Transverse colon (tissue), 4 donors: ENCODE data around the gene MTRF1. TPM values are rescaled to one million over a fixed set of nuclear protein-coding genes. Genes with fewer than 3 reads are reported as not detected.

Experiments used
- DNase-seq: peaks from one replicate; pipeline ENCODE4 v3.0.0-alpha.2; 2019
- H3K27ac ChIP-seq, 4 donors: fragments of 200-600 bp; sonication (generic); 2 replicates each; pipeline ENCODE4 v1.5.1; 2016 to 2018; ENCODE audit warnings: inconsistent platforms in 4 of 4
- H3K27me3 ChIP-seq: fragments of 200-600 bp; sonication (generic); 2 replicates; pipeline ENCODE4 v1.5.1; 2017; ENCODE audit warnings: inconsistent platforms
- H3K36me3 ChIP-seq, 4 donors: fragments of 200-600 bp; sonication (generic); 2 replicates each; pipeline ENCODE4 v1.5.1; 2017 to 2019; ENCODE audit warnings: inconsistent platforms in 4 of 4
- H3K4me1 ChIP-seq, 4 donors: fragments of 200-600 bp; sonication (generic); 2 replicates each; pipeline ENCODE4 v1.5.1; 2017 to 2020; ENCODE audit warnings: inconsistent platforms in 4 of 4
- H3K4me3 ChIP-seq, 4 donors: fragments of 200-600 bp; sonication (generic); 1 replicate in 1 of 4; 2 replicates in 3 of 4; pipeline versions ENCODE4 v1.5.1 to v1.6.1; 2017 to 2019; ENCODE audit warnings: inconsistent platforms in 4 of 4
- H3K9me3 ChIP-seq, 2 donors: fragments of 200-600 bp; sonication (generic); 2 replicates each; pipeline ENCODE4 v1.5.1; 2017 to 2019; ENCODE audit warnings: inconsistent platforms in 2 of 2
- EP300 ChIP-seq: sonication (generic); formaldehyde crosslinking; IDR thresholded peaks from one replicate; pipeline ENCODE4 v1.6.1; 2017; ENCODE audit warnings: antibody characterized with exemption, low read depth
- POLR2A ChIP-seq: fragments of 450-650 bp; IDR thresholded peaks from one replicate; pipeline ENCODE4 v1.6.1; 2016; ENCODE audit warnings: antibody characterized with exemption, mild to moderate bottlenecking, moderate library complexity
- POLR2AphosphoS5 ChIP-seq, 3 donors: sonication (generic); formaldehyde crosslinking; IDR thresholded peaks; one replicate each; pipeline ENCODE4 v1.6.1; 2016; ENCODE audit warnings: antibody characterized with exemption in 3 of 3
- WGBS, 2 donors: methylation state at CpG; one replicate each; pipeline ENCODE4 v1.1.5; 2018; ENCODE audit warnings: low coverage in 1 of 2; 5-methylcytosine and 5-hydroxymethylcytosine counted together
- in situ Hi-C, 4 donors: fragments of 200-750 bp; cut with MboI; loops; one replicate each; pipeline versions ENCODE4 v1.15.0 to v1.15.1; 2017; ENCODE audit warnings: low sequenced_read_pairs in 3 of 4, low pct_ligation_motif_present in 1 of 4, low pct_unique_long_range_greater_than_20kb in 1 of 4
- intact Hi-C: fragments of 100-400 bp; cut with DNase I; formaldehyde crosslinking; loops from one replicate; pipeline ENCODE4 v1.15.1; 2023; ENCODE audit warnings: low total_unique reads
- total RNA-seq, 4 donors: library from RNA; depleted of rRNA; stranded (reverse); fragments of >200 nt; gene quantifications; one replicate each; pipeline ENCODE4 v1.1.0, GENCODE V29; 2016
- TF ChIP-seq, protein P1 (sequence below), 5 experiments: fragments of 200-600 bp in 3 of 5; fragments of 450-650 bp in 2 of 5; sonication (generic) in 3 of 5; IDR thresholded peaks; 1 replicate in 2 of 5; 2 replicates in 3 of 5; pipeline ENCODE4 v1.5.1; 2016 to 2017; ENCODE audit warnings: antibody characterized with exemption in 5 of 5, inconsistent platforms in 3 of 5, mild to moderate bottlenecking in 2 of 5, moderate library complexity in 1 of 5

MTRF1 gene
- total RNA-seq, 4 donors from 2014 or later, result 7.2 to 19.7 (median 12.7) TPM

GRCh38 chr13:41222259-41222852 lies 41.0 kb downstream of the MTRF1 start:
- TF ChIP-seq POLR2AphosphoS5 (IDR thresholded peaks at IDR 0.05), result no peak
- TF ChIP-seq, protein P1, sequence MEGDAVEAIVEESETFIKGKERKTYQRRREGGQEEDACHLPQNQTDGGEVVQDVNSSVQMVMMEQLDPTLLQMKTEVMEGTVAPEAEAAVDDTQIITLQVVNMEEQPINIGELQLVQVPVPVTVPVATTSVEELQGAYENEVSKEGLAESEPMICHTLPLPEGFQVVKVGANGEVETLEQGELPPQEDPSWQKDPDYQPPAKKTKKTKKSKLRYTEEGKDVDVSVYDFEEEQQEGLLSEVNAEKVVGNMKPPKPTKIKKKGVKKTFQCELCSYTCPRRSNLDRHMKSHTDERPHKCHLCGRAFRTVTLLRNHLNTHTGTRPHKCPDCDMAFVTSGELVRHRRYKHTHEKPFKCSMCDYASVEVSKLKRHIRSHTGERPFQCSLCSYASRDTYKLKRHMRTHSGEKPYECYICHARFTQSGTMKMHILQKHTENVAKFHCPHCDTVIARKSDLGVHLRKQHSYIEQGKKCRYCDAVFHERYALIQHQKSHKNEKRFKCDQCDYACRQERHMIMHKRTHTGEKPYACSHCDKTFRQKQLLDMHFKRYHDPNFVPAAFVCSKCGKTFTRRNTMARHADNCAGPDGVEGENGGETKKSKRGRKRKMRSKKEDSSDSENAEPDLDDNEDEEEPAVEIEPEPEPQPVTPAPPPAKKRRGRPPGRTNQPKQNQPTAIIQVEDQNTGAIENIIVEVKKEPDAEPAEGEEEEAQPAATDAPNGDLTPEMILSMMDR (IDR thresholded peaks at IDR 0.05), result peak; percentile 72 to 83 (median 81)
- no peak for TF ChIP-seq EP300
- TF ChIP-seq POLR2A, result no peak
- intact Hi-C loops, result loop anchor here (5.0 kb wide), 1 partner anchor 150 kb away; no protein-coding TSS in a partner anchor
- H3K4me1 ChIP-seq, result no peaks in the 10 kb centered on the region
- H3K36me3 ChIP-seq, result no peaks in the 10 kb centered on the region
- no peak overlapping the region for H3K4me3 ChIP-seq
- DNase-seq, result peak; percentile 44
- 28 to 53% methylated on average over 3 to 6 of the region's 6 CpGs for WGBS, 2 donors
- H3K27me3 ChIP-seq, result no peaks in the 10 kb centered on the region
- no peak overlapping the region for H3K27ac ChIP-seq
- in situ Hi-C loops, result loop anchor here in 1 of 4 donors (10.0 kb wide), 1 partner anchor 148 kb away; no protein-coding TSS in a partner anchor
- H3K9me3 ChIP-seq, result no peaks in the 10 kb centered on the region

- H3K4me3 ChIP-seq, result no peak overlapping the region
- H3K36me3 ChIP-seq, result no peaks in the 10 kb centered on the region
- no peak for DNase-seq
- no peak overlapping the region for H3K27ac ChIP-seq
- no peaks in the 10 kb centered on the region for H3K4me1 ChIP-seq
- intact Hi-C loops (loop anchor here (5.0 kb wide), 1 partner anchor 148 kb away; no protein-coding TSS in a partner anchor), in situ Hi-C loops (loop anchor here in 1 of 4 donors (10.0 kb wide), 1 partner anchor 146 kb away; no protein-coding TSS in a partner anchor)
- 87 to 94% methylated on average over 3 of the region's 3 CpGs for WGBS, 2 donors
- TF ChIP-seq EP300 (no peak), POLR2A (no peak), POLR2AphosphoS5 (IDR thresholded peaks at IDR 0.05) (no peak)
- TF ChIP-seq, protein P1 (IDR thresholded peaks at IDR 0.05), result no peak
- no peaks in the 10 kb centered on the region for H3K9me3 ChIP-seq
- no peaks in the 10 kb centered on the region for H3K27me3 ChIP-seq
These were observed 43.0 kb downstream of the MTRF1 start for GRCh38 chr13:41220401-41220800.

GRCh38 chr13:41216160-41216559 lies 47.2 kb downstream of the MTRF1 start:
- intact Hi-C loops, result loop anchor here (5.0 kb wide), 1 partner anchor 1081 kb away; no protein-coding TSS in a partner anchor

GRCh38 chr13:41213919-41214318 lies 49.5 kb downstream of the MTRF1 start:
- no peaks in the 10 kb centered on the region for H3K36me3 ChIP-seq
- peaks cover 0 to 8% of the 10 kb centered on the region in 2 donors for H3K9me3 ChIP-seq
- no peaks in the 10 kb centered on the region for H3K27me3 ChIP-seq
- H3K4me1 ChIP-seq, result no peaks in the 10 kb centered on the region
- no peak overlapping the region for H3K27ac ChIP-seq
- intact Hi-C loops, result no loop called here
- in situ Hi-C loops, result no loop called here
- no peak for DNase-seq
- TF ChIP-seq EP300, result no peak
- TF ChIP-seq POLR2A, result no peak
- TF ChIP-seq, protein P1 (IDR thresholded peaks at IDR 0.05), result no peak
- TF ChIP-seq POLR2AphosphoS5 (IDR thresholded peaks at IDR 0.05), result no peak
- no peak overlapping the region for H3K4me3 ChIP-seq
- WGBS, 2 donors, result 59% methylated on average over 3 of the region's 3 CpGs; no CpG with 5 or more reads in 1 of the 2 donors

More at GRCh38 chr13:41216160-41216559, 47.2 kb downstream of the MTRF1 start:
- Histone ChIP-seq H3K4me1 (no peaks in the 10 kb centered on the region), H3K9me3 (peaks cover 0 to 4% of the 10 kb centered on the region in 2 donors), H3K27ac (no peak overlapping the region), H3K4me3 (no peak overlapping the region), H3K36me3 (no peaks in the 10 kb centered on the region), H3K27me3 (no peaks in the 10 kb centered on the region)
- TF ChIP-seq, protein P1 (IDR thresholded peaks at IDR 0.05), result no peak
- TF ChIP-seq POLR2A (no peak), EP300 (no peak), POLR2AphosphoS5 (IDR thresholded peaks at IDR 0.05) (no peak)
- DNase-seq, result no peak
- in situ Hi-C loops, result no loop called here
